NCI-H146 treated with DMSO at 0.1 percent for 48 hours (cell line): ENCODE measurements around the gene MBD2.
A peak's percentile ranks its signal among the peaks of the same experiment; 100 is the strongest.
"Not testable (repeated sequence)": the region's sequence is repeated elsewhere in the genome, so short reads cannot be mapped to it uniquely, and the experiment has no call there.

ENCODE experiments used
- DNase-seq: peaks from one replicate; lab custom pipeline; 2025; ENCODE audit not compliant: unreplicated experiment; lab: John Stamatoyannopoulos, UW

Gene MBD2, protein sequence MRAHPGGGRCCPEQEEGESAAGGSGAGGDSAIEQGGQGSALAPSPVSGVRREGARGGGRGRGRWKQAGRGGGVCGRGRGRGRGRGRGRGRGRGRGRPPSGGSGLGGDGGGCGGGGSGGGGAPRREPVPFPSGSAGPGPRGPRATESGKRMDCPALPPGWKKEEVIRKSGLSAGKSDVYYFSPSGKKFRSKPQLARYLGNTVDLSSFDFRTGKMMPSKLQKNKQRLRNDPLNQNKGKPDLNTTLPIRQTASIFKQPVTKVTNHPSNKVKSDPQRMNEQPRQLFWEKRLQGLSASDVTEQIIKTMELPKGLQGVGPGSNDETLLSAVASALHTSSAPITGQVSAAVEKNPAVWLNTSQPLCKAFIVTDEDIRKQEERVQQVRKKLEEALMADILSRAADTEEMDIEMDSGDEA

DNA sequence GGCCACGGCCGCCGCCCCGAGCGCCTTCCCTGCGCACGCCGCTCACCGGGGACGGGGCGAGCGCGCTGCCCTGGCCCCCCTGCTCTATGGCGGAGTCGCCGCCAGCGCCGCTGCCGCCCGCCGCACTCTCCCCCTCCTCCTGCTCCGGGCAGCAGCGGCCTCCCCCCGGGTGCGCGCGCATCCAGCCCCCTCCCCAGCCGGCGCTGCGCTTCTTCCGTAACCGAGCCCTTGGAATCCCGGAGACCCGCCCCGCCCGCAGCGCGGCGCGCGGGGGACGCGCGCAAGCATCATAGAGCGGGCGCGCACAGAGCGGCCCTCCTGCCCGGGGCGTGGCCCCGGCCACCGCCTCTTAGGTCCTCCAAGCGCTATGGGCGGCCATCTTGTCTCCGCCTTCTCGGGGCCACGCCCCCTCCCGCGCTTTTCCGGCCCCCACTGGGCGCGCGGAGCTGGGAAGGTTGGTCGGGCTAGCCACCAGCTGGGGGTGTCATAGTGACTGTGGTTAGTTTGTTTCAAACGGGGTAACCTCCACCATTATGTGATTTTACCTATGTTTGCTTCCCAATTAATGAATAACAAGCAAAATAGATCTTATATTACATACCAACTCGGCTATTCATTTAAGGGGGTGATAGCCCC is at the start of gene MBD2:
Gene MBD2, minus strand, starts transcription at position 291 of the 636 bp plus-strand sequence. Its CDS starts 110 bp downstream, at position 181.
- peak; percentile 98 for DNase-seq

DNA sequence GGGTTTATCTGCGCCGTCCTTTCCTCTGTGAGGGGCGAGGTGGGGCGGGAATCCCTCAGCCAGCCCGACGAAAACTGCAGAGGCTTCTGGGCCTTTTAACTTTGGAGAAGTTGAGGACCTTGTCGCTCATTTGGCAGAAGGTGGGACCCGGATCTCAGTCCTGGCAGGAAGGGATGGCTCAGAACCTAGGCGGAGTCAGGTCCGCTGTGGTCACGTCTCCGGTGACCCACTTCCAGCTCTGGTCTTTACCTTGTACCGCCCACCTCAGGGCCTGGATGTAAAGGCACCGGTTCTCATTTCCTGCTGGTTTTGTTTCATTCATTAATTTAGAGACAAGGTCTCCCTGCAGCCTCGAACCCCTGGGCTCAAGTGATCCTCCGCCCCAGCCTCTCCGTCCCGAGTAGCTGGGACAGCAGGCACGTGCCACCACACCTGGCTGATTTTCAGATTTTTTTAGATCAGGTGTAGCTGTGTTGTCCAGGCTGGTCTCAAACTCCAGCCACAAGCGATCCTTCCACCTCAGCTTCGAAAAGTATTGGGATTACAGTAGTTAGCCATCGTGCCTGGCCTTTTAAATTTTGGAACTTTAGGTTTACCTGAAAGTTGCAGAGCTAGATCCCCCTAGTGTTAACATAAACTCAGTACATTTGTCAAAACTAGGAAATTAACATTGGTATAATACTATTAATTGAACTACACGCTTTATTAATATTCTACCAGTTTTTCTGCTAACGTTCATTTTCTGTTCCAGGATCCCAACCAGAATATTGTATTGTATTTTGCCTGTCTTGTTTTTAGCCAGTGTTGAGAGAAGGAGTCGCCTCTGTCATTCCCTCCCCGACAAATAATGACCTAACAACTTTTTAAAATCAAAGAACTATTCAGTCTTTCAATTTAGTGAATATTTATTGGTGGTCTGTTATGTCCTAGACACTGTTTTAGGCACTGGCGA is 45.7 kb upstream of the MBD2 start:
- peak; percentile 85 for DNase-seq

DNA sequence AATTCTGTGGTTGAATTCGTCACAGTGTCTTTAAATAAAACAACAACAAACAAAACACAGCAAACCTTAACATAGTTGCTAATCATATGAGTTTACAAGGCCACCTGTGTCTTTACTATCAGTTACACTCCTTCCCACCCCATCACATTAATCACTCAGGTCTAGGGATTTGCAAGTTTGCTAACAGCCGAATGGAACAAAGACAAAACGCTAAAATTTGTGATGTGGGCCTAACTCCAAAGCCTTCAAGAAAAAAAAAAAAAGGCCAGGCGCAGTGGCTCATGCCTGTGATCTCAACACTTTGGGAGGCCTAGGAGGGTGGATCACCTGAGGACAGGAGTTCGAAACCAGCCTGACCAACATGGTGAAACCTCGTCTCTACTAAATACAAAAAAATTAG is 44.3 kb upstream of the MBD2 start:
- no peak for DNase-seq

DNA sequence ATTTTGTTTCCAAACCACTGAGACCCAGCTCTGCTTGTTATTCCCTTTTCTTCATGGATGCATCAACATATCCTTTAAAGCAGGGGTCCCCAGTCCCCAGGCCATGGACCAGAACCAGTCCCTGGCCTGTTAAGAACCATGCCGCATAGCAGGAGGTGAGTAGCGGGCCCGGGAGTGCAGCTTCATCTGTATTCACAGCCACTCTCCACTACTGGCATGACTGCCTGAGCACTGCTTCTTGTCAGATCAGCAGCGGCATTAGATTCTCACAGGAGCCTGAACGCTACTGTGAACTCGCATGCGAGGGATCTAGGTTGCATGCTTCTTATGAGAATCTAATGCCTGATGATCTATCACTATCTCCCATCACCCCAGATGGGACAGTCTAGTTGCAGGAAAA is 43.2 kb upstream of the MBD2 start:
- no peak for DNase-seq

DNA sequence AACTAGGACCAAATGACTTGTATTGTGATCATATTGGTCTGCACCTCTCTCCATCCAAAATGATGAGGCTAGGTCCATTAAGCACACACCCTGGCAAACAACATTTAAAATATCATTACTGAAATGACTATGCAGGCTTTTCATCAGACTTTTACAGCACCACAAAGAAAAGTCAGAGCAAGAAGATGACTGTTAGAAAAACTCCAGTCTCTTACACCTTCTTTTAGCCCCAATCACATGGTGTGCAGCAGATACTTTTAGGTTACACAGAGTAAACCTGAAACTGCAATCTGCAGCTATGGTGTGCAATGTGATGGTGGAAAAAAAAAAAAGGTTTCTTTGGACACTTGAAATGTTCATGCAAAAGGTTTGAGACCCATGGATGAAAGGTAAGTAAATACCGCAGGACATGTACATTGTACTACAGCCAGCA is 39.5 kb upstream of the MBD2 start:
- peak; percentile 35 for DNase-seq

DNA sequence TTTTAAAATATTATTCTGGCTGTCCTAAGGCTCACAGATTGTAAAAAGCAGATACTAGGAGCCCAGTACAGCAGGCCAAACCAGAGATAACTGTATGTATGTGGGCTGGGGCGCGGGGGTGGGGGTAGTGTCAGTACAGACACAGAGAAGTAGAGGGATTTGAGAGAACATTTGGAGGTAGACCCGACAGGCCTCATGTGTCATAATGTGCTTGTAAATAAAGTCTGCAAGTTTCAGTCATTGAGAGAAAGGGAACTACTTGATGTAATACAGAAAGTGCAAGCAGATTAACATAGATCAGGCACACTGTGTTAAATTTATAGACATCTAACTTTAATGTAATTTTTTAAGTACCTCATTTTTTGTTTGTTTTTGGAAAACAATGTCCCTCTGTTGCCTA is 37.4 kb upstream of the MBD2 start:
- no peak for DNase-seq

DNA sequence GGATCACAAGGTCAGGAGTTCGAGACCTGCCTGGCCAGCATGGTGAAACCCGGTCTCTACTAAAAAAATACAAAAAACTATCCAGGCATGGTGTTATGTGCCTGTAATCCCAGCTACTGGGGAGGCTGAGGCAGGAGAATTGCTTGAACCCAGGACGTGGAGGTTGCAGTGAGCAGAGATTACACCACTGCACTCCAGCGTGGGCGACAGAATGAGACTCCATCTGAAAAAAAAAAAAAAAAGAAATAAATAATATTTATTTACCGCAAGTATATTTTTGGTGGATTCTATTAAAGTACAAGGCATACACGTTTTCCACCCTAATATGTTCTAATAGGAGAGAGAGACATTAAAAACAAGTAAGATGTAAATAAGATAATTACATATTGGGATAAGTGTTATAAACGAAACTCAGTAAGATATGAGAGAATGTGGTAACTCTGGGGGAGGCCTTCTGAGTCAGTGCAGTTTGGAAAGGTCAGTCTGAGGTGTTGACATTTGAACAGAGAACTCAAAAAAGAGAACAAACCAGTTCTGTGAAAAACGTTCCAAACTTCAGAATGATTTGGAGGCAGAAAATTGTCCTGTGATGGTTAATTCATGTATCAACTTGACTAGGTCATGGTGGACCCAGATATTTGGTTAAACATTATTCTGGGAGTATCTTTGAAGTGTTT is 36.1 kb upstream of the MBD2 start:
- no peak for DNase-seq

DNA sequence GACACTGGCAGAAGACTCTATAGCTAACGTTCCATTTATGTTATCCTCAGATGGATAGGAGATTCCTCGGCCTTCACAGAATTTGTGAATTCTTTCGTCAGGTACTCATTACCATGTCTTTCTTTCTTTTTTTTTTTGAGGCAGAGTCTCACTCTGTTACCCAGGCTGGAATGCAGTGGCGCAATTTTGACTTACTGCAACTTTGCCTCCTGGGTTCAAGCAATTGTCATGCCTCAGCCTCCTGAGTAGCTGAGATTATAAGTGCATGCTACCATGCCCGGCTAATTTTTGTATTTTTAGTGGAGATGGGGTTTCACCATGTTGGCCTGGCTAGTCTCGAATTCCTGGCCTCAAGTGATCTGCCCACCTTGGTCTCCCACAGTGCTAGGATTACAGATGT is 33.3 kb upstream of the MBD2 start:
- not testable (repeated sequence) for DNase-seq

DNA sequence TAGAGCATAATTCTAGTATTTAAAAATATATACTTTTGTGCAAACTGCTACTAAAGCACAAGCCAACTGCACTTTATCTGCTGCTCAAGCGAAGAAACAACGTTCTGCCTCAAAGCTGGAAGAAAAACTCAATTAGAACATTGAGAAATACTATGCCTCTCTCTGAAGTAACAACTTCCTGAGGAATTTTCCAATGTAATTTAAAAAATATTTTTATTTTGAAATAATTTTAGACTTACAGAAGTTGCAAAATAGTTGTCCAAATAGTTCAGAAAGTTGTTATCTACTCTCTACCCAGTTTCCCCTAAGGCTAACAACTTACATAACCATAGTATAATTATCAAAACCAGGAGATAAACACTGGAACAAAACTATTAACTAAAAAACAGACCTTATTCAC is 32.5 kb upstream of the MBD2 start:
- no peak for DNase-seq

DNA sequence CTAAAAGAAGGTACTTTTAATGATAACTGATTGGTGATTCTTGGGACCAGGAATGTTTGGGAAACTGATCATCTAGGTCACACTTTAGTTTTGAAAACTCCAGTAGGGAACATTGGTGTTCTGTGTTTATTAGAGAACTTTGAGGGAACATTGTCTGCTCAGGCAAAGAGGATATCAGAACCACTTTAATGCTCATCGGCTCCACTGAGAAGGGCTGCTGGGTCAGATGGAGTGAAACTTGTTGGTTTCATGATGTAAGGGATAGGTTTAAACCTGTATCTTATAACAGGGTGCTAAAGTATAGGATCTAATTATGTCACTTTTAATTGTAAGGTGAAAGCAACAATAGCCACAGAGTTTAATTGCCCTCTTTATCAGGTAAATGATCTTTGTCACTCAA is 30.7 kb upstream of the MBD2 start:
- peak; percentile 42 for DNase-seq

DNA sequence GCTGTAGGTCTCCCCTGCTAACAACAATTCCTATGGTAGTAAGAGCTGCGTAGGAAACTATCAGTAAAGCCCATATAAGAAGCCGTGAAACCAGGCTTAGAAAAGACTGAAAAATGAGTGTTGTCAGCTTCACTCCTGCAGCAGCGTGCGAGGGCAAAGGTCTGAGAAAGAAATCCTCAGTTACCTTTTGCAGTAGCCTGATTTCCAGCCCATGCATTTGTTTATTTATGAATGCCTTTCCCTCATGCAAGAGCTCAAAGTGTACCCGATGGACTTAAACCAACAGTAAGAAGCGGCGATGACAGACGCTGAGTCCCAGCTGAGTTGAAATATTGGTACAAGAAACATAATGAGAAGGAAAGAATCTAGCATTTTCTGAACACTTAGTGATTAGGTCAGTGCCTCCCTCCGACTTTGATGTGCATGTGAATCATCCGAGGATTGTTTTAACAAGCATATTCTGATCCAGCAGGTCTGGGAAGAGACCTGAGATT is 29.8 kb upstream of the MBD2 start:
- DNase-seq = peak; percentile 66

DNA sequence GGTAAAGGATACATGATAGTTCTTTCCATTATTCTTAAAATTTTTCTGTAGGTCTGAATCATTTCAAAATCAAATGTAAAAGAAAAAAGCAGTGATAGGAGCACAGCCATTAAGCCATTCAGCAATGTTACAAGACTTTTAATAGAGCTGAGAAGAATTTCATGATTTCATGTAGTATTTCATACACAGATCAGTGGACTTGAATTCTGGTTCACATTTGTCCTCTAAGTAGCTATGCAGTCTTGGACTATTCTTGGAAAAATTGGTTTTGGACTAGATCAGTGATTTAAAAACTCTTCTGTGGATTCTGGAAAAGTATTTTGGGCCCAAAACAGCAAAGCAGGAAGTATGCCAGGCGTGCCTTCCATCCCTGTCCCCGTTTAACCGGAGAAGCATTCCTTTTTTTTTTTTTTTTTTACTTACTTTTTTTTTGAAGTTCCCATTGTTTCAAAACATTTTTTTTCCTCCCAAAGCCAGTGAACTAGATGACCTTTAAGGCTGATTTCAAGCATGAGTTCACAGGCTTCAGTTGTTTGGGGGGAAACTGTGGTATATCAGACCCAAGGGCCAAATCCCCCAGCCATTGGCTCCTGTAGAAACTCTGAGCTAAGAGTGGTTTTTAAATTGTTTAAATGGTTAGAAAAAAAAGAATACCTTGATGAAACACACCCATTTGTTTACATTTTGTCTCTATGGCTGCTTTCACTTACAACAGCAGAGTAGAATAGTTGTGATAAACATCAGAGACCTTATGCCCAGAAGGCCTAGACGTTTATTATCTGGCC is 27.3 kb upstream of the MBD2 start:
- no peak for DNase-seq

DNA sequence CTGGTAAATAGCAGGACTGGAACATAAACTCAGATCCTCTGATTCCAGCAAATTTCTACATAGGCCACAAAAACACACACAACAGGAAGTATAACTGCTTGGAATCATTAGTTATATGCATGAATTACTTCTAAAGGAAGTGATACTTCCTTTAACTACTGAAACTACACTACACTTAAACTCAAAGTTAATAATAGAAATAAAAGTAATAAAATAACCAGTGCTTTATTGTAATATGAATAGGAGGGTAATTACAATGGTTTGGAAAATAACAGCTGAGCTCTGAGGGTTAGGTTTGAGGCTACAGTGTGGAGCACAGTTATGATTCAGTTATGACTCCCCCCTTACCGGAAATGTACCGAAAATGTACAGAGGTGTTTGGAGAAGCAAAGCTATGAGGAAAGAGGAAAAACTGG is 26.4 kb upstream of the MBD2 start:
- no peak for DNase-seq

DNA sequence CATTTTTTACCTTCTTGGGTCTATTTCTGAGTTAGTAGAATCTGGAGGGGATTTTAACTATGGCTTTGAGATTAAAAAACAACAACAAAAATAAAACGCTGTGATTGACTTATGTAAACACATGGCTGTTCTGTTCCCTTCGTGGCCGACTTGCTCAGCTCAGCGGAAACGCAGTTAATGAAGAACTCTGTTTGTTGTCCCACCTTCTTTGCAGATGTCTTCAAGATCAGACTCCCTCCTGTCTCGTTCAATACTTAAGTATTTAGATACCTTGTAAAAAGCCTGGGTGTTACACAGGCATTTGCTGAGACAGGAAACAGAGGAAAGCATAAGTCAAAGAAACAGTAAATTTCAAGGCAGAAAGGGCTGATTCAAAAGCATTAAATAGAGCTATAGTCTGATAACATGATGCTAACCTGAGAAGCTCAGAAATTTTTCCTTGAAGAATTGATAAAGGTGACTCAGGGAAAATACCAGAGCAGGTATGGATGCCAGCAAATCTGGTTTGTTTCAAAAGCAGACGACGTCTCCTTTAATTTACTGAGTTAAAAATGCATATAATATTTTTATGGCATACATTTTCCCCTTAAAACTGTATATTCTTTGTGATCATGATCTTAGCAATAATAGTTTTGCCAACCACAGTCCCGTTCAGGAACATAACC is 23.2 kb upstream of the MBD2 start:
- peak; percentile 92 for DNase-seq

DNA sequence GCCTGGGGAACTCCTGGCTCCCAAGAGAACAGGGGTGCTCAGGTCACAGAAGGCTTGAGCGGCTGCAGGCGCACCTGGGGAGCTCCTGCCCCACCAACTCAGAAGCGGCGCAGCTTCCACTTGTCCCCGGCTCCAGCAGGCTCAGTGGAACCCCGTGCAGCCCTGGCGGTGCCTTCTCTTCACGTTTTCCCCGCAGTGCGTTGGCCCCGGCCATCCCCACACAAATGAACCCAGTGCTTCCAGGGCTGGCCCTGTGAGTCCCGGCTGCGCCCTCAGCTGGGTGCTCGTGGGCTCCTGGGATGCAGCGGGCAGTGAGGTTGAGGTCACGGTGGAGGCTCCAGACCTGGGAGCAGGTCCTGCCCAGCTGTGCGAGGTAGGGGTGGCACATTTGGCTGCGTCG is 17.9 kb upstream of the MBD2 start:
- DNase-seq = no peak

DNA sequence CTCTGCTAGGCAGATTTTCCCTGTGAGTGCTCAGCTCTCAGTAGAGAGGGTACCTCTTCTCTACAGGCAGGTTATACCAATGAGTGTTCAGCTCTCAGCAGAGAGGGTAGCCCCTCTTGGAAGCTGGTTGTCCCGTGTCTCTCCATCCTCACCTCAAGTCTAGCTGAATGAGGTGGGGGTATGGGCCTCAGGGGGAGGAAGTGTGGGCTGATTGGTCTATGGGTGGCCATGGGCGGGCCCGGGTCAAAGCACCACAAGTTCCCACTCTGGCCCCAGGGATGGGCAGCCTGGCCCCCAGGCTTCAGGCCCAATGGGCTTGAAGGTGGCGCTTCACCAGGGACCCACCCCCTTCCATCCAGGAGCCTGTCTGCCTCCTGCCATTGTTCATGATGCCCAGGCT is 17.0 kb upstream of the MBD2 start:
- DNase-seq = no peak

DNA sequence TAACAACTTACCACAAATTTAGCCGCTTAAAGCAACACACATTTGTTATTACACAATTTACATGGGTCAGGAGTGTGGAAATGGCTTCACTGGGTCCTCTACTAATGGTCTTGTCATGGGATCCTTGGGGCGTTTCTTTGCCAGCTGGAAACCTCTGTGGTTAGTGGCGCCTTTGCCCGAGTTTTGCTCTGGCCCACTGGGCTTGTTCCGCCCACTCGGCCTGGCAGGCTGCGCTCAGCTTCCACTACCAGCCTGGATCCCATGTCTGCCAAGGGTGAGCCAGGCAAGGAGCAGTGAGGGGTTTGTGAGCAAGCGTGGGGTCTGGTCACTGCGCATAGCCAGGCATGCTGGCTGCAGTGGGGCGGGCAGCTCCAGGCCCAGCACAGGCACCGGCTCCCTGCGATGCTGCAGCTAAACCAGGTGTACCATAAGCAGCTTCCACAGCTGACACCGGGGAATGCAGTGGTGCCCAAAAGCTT is 16.2 kb upstream of the MBD2 start:
- no peak for DNase-seq

DNA sequence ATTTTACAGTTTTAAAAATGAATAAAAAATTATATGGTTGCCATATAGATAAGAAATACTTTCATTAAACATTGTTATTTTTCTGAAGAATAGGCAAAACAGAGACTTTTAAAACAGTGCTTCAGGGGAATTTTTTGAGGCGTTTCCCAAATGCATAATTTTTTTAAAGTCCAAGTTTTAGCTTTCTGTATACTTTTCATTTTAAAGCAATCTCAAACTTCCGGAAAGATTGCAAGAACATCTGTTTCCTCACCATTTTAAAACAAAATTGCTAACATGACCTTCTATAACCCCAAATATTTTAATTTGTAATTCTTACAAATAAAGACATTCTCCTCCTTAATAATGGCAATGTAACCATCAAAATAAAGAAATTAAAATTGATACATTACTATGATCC is 15.1 kb upstream of the MBD2 start:
- no peak for DNase-seq

DNA sequence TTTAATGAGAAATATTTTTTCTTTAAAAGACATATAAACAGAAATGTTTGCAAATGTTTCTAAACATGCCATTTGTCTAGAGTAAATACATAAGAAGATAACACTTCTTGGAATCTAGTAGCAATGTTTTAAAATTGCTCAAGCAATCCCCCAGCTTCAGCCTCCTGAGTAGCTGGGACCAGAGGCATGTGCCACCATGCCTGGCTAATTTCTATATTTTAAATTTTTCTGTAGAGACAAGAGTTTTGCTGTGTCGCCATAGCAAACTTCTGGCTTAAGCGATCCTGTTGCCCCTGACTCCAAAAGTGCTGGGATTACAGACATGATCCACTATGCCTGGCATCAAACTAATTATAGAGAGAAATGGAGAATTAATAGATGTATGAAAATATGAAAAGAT is 14.6 kb upstream of the MBD2 start:
- no peak for DNase-seq
